Measurements from ENCODE around the gene OCIAD2. TPM values are rescaled to one million over a fixed set of nuclear protein-coding genes. Genes with fewer than 3 reads are reported as not detected.
"Not testable (repeated sequence)": the region's sequence is repeated elsewhere in the genome, so short reads cannot be mapped to it uniquely, and the experiment has no call there.

Gene OCIAD2
- total RNA-seq, 1 experiment from 2014 or later, result 82.3 TPM

GRCh38 chr4:48924416-48924815 is 17.8 kb upstream of the OCIAD2 start:
- no peak for DNase-seq
- no peak overlapping the region for H3K4me3 ChIP-seq (ENCODE audit: insufficient read depth, low read depth, low read length)
- H3K27me3 ChIP-seq (ENCODE audit: control insufficient read depth, insufficient read depth, low read length), result no peaks in the 10 kb centered on the region
- no peaks in the 10 kb centered on the region for H3K36me3 ChIP-seq (replicated peaks; ENCODE audit: control insufficient read depth, insufficient read depth, low read length)

DNA sequence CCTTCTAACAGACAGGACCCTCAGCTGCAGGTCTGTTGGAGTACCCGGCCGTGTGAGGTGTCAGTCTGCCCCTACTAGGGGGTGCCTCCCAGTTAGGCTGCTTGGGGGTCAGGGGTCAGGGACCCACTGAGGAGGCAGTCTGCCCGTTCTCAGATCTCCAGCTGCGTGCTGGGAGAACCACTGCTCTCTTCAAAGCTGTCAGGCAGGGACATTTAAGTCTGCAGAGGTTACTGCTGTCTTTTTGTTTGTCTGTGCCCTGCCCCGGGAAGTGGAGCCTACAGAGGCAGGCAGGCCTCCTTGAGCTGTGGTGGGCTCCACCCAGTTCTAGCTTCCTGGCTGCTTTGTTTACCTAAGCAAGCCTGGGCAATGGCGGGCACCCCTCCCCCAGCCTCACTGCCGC is 16.5 kb upstream of the OCIAD2 start:
- H3K4me3 ChIP-seq (ENCODE audit: insufficient read depth, low read depth, low read length); H3K36me3 ChIP-seq (replicated peaks; ENCODE audit: control insufficient read depth, insufficient read depth, low read length); DNase-seq; H3K27me3 ChIP-seq (ENCODE audit: control insufficient read depth, insufficient read depth, low read length): not testable (repeated sequence)

DNA sequence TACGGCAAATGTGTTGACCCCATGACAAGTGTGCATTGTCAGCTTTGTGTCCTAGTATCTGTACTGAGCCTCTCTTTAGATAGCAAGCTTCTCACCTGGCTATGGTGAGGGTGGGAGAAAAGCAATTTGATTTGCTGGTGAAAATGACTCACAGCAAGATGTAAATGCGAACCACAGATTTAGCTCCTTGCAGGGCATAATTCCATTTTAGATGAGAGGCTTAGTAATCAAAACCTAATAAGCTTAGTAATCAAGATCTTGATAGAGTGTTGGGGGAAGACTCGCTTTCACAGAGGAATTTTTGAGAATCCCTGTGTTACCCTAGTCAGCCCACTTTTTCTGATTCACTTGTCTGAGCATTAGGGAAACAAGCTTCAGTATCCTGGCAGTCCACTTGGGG is 7.7 kb upstream of the OCIAD2 start:
- Histone ChIP-seq H3K36me3 (replicated peaks; ENCODE audit: control insufficient read depth, insufficient read depth, low read length) (no peaks in the 10 kb centered on the region), H3K27me3 (ENCODE audit: control insufficient read depth, insufficient read depth, low read length) (no peaks in the 10 kb centered on the region; the same call in 1 of the 2 replicates), H3K4me3 (ENCODE audit: insufficient read depth, low read depth, low read length) (no peak overlapping the region)
- no peak for DNase-seq

DNA sequence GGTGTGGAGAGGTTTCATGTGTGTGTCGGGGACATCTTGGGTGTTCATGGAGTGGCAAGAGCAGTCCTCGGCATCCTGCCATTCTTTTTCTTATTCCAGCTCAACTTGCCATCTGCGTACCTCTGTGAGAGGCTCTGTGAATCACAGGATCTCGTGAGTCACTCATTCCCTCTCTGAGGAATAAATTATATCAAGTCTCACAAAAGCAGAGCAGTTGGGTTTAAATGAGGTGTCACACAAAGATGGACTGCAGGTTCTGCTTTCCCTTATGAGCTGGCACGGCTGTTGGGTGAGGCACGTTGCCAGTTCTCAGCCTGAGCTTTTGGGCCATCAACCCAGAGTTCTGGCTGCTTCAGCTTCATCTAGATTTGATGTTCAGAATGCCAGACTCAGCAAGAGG is 6.8 kb upstream of the OCIAD2 start:
- H3K27me3 ChIP-seq (ENCODE audit: control insufficient read depth, insufficient read depth, low read length), result no peaks in the 10 kb centered on the region; the same call in 1 of the 2 replicates
- H3K36me3 ChIP-seq (replicated peaks; ENCODE audit: control insufficient read depth, insufficient read depth, low read length), result no peaks in the 10 kb centered on the region
- H3K4me3 ChIP-seq (ENCODE audit: insufficient read depth, low read depth, low read length), result no peak overlapping the region
- no peak for DNase-seq

DNA sequence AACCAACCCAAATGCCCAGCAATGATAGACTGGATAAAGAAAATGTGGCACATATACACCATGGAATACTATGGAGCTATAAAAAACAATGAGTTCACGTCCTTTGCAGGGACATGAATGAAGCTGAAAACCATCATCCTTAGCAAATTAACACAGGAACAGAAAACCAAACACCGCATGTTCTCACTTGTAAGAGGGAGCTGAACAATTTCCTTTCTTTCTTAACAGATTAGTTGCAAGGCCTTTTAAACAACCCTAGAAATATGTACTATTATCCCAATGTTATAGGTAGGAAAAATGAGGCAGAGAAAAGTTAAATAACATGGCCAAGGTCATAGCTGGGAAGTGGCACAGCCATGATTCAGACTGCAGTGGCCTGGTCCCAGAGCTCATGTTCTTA is 5.8 kb upstream of the OCIAD2 start:
- Histone ChIP-seq H3K27me3 (ENCODE audit: control insufficient read depth, insufficient read depth, low read length) (no peaks in the 10 kb centered on the region; the same call in 1 of the 2 replicates), H3K36me3 (replicated peaks; ENCODE audit: control insufficient read depth, insufficient read depth, low read length) (no peaks in the 10 kb centered on the region), H3K4me3 (ENCODE audit: insufficient read depth, low read depth, low read length) (no peak overlapping the region)
- DNase-seq, result no peak

- Histone ChIP-seq H3K36me3 (replicated peaks; ENCODE audit: control insufficient read depth, insufficient read depth, low read length) (no peaks in the 10 kb centered on the region), H3K27me3 (ENCODE audit: control insufficient read depth, insufficient read depth, low read length) (no peaks in the 10 kb centered on the region; the same call in 1 of the 2 replicates), H3K4me3 (ENCODE audit: insufficient read depth, low read depth, low read length) (no peak overlapping the region)
- DNase-seq, result no peak
Observed at GRCh38 chr4:48910511-48910910, 3.9 kb upstream of the OCIAD2 start.

GRCh38 chr4:48909697-48910096 is 3.1 kb upstream of the OCIAD2 start:
- Histone ChIP-seq H3K4me3 (ENCODE audit: insufficient read depth, low read depth, low read length) (no peak overlapping the region), H3K27me3 (ENCODE audit: control insufficient read depth, insufficient read depth, low read length) (no peaks in the 10 kb centered on the region; the same call in 1 of the 2 replicates), H3K36me3 (replicated peaks; ENCODE audit: control insufficient read depth, insufficient read depth, low read length) (peaks cover 1% of the 10 kb centered on the region; the same call in 1 of the 2 replicates)
- DNase-seq, result no peak

- no peaks in the 10 kb centered on the region; the same call in 1 of the 2 replicates for H3K27me3 ChIP-seq (ENCODE audit: control insufficient read depth, insufficient read depth, low read length)
- no peak for DNase-seq
- no peak overlapping the region for H3K4me3 ChIP-seq (ENCODE audit: insufficient read depth, low read depth, low read length)
- H3K36me3 ChIP-seq (replicated peaks; ENCODE audit: control insufficient read depth, insufficient read depth, low read length), result peaks cover 6% of the 10 kb centered on the region
Observed at GRCh38 chr4:48908687-48909086, 2.1 kb upstream of the OCIAD2 start.

DNA sequence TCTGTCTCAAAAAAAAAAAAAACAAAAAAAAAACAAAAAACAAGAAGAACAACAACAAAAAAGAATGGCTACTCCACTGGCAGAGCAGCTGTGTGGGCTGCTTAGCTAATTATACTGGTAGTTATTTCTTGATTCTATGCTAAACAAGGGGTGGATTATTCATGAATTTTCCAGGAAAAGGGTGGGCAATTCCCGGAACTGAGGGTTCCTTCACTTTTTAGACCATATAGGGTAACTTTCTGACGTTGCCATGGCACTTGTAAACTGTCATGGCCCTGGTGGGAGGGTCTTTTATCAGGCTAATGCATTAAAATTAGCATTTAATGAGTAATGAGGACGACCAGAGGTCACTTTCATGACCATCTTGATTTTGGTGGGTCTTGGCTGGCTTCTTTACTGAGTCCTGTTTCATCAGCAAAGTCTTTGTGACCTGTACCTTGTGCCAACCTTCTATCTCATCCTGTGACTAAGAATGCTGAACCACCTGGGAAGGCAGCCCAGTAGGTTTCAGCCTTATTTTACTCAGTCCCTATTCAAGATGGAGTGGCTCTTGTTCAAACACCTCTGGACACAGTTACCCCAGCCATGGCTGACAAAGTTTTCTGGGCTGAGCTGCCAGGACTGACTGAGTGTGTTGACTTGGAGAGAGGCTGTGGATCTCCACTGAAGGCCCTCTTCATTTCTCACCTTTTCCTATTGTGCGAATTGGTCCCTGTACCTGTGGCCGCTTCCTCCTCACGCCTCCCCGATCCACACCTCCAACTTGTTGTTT is 1.3 kb upstream of the OCIAD2 start:
- DNase-seq, result no peak
- Histone ChIP-seq H3K4me3 (ENCODE audit: insufficient read depth, low read depth, low read length) (no peak overlapping the region), H3K36me3 (replicated peaks; ENCODE audit: control insufficient read depth, insufficient read depth, low read length) (peaks cover 6% of the 10 kb centered on the region), H3K27me3 (ENCODE audit: control insufficient read depth, insufficient read depth, low read length) (no peaks in the 10 kb centered on the region; the same call in 1 of the 2 replicates)

- H3K4me3 ChIP-seq (ENCODE audit: insufficient read depth, low read depth, low read length), result peak overlapping the region; percentile 83
Observed at GRCh38 chr4:48905363-48906015, 1.1 kb downstream of the OCIAD2 start.

GRCh38 chr4:48904541-48905142 is 1.9 kb downstream of the OCIAD2 start:
- H3K27me3 ChIP-seq (ENCODE audit: control insufficient read depth, insufficient read depth, low read length), result no peaks in the 10 kb centered on the region
- no peak overlapping the region for H3K4me3 ChIP-seq (ENCODE audit: insufficient read depth, low read depth, low read length)
- DNase-seq, result no peak
- H3K36me3 ChIP-seq (replicated peaks; ENCODE audit: control insufficient read depth, insufficient read depth, low read length), result peaks cover 19% of the 10 kb centered on the region

More at GRCh38 chr4:48905363-48906015, 1.1 kb downstream of the OCIAD2 start:
- peak; percentile 32 for DNase-seq
- H3K36me3 ChIP-seq (replicated peaks; ENCODE audit: control insufficient read depth, insufficient read depth, low read length), result peaks cover 15% of the 10 kb centered on the region
- no peaks in the 10 kb centered on the region for H3K27me3 ChIP-seq (ENCODE audit: control insufficient read depth, insufficient read depth, low read length)

- DNase-seq, result no peak
- H3K4me3 ChIP-seq (ENCODE audit: insufficient read depth, low read depth, low read length), result no peak overlapping the region
- peaks cover 20% of the 10 kb centered on the region for H3K36me3 ChIP-seq (replicated peaks; ENCODE audit: control insufficient read depth, insufficient read depth, low read length)
- H3K27me3 ChIP-seq (ENCODE audit: control insufficient read depth, insufficient read depth, low read length), result no peaks in the 10 kb centered on the region
Observed at GRCh38 chr4:48904101-48904500, 2.5 kb downstream of the OCIAD2 start.

- DNase-seq, result no peak
- H3K36me3 ChIP-seq (replicated peaks; ENCODE audit: control insufficient read depth, insufficient read depth, low read length), result peaks cover 20% of the 10 kb centered on the region
- no peak overlapping the region for H3K4me3 ChIP-seq (ENCODE audit: insufficient read depth, low read depth, low read length)
- H3K27me3 ChIP-seq (ENCODE audit: control insufficient read depth, insufficient read depth, low read length), result no peaks in the 10 kb centered on the region
Observed at GRCh38 chr4:48902266-48902665, 4.3 kb downstream of the OCIAD2 start.

- H3K27me3 ChIP-seq (ENCODE audit: control insufficient read depth, insufficient read depth, low read length), result no peaks in the 10 kb centered on the region
- DNase-seq, result no peak
- no peak overlapping the region for H3K4me3 ChIP-seq (ENCODE audit: insufficient read depth, low read depth, low read length)
- peaks cover 23% of the 10 kb centered on the region for H3K36me3 ChIP-seq (replicated peaks; ENCODE audit: control insufficient read depth, insufficient read depth, low read length)
Observed at GRCh38 chr4:48901196-48901595, 5.4 kb downstream of the OCIAD2 start.

GRCh38 chr4:48899950-48900349 is 6.6 kb downstream of the OCIAD2 start:
- Histone ChIP-seq H3K4me3 (ENCODE audit: insufficient read depth, low read depth, low read length) (no peak overlapping the region), H3K27me3 (ENCODE audit: control insufficient read depth, insufficient read depth, low read length) (no peaks in the 10 kb centered on the region), H3K36me3 (replicated peaks; ENCODE audit: control insufficient read depth, insufficient read depth, low read length) (peaks cover 23% of the 10 kb centered on the region)
- no peak for DNase-seq
